ENCODE results near the gene TERF2IP.

DNA sequence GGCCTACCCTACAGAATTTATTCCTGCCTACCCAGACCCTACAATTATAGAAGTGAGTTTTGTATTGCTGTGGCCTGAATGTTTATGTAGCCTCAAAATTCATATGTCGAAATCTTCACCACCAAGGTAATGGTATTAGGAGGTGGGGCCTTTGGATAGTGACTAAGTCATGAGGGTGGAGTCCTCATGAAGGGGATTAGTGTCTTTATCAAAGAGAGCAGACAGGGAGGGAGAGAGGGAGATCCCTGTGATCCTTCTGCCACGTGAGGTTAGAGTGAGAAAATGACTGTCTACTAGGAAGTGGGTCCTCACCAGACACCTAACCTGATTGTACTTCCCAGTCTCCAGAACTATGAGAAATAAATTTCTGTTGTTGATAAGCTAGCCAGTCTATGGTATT, 54.7 kb downstream of the TERF2IP start:
- TF ChIP-seq POLR2A (IDR thresholded peaks at IDR 0.05; ENCODE audit: low read depth, low read length), result no peak
- no peak for TF ChIP-seq TAF1 (IDR thresholded peaks at IDR 0.05; ENCODE audit: borderline replicate concordance, low read depth, low read length)
- no peak for TF ChIP-seq POLR2AphosphoS5 (IDR thresholded peaks at IDR 0.05; ENCODE audit: low read depth, low read length)

All from GM12892 (cell line).